Karpas-422 (cell line): ENCODE data around the gene ANTXR1. TPM values are rescaled to one million over a fixed set of nuclear protein-coding genes. Genes with fewer than 3 reads are reported as not detected.

Source experiments
- DNase-seq: peaks from one replicate; pipeline ENCODE4 v3.0.0-alpha.2; 2015
- H2AFZ ChIP-seq: fragments of 200-600 bp; sonication (generic); 2 replicates; pipeline ENCODE4 v1.6.1; 2014; ENCODE audit warnings: antibody characterized with exemption, low read length, mixed read lengths
- H3K27ac ChIP-seq: fragments of 200-600 bp; sonication (generic); 2 replicates; pipeline ENCODE4 v1.5.1; 2014; ENCODE audit warnings: mild to moderate bottlenecking, low read length, moderate library complexity
- H3K27me3 ChIP-seq: fragments of 200-600 bp; sonication (generic); 2 replicates; pipeline ENCODE4 v1.6.1; 2014; ENCODE audit warnings: low read length, mixed read lengths
- H3K36me3 ChIP-seq: fragments of 200-600 bp; sonication (generic); 2 replicates; pipeline ENCODE4 v1.6.1; 2014; ENCODE audit warnings: low read length, mixed read lengths; ENCODE audit not compliant: insufficient read depth
- H3K4me1 ChIP-seq: fragments of 200-600 bp; sonication (generic); 2 replicates; pipeline ENCODE4 v1.6.1; 2014; ENCODE audit warnings: mild to moderate bottlenecking, low read length, mixed read lengths
- H3K4me2 ChIP-seq: fragments of 200-600 bp; sonication (generic); 2 replicates; pipeline ENCODE4 v1.6.1; 2014; ENCODE audit warnings: low read length, low read depth, mild to moderate bottlenecking; ENCODE audit not compliant: poor library complexity, severe bottlenecking
- H3K4me3 ChIP-seq: fragments of 200-600 bp; sonication (generic); 2 replicates; pipeline ENCODE4 v1.5.1; 2014; ENCODE audit warnings: mild to moderate bottlenecking, antibody characterized with exemption, low read length, mixed read lengths
- H3K79me2 ChIP-seq: fragments of 200-600 bp; sonication (generic); 2 replicates; pipeline ENCODE4 v1.6.1; 2014; ENCODE audit warnings: mild to moderate bottlenecking, low read length, mixed read lengths
- H3K9ac ChIP-seq: fragments of 200-600 bp; sonication (generic); 2 replicates; pipeline ENCODE4 v1.6.0; 2014; ENCODE audit warnings: low read length
- H3K9me2 ChIP-seq: fragments of 200-600 bp; sonication (generic), shearing (Covaris generic); replicated peaks from 2 replicates; pipeline ENCODE4 v1.6.0; 2014; ENCODE audit warnings: mild to moderate bottlenecking, low read length, moderate library complexity; ENCODE audit not compliant: insufficient read depth
- H3K9me3 ChIP-seq: fragments of 300-700, 200-600 bp; sonication (generic); 2 replicates; pipeline ENCODE4 v1.6.1; 2014; ENCODE audit warnings: low read length, mixed read lengths
- H4K20me1 ChIP-seq: fragments of 200-600 bp; sonication (generic); 2 replicates; pipeline ENCODE4 v1.6.1; 2014; ENCODE audit warnings: mild to moderate bottlenecking, antibody characterized with exemption, low read length, low read depth; ENCODE audit not compliant: insufficient read depth
- total RNA-seq: library from RNA; depleted of rRNA; stranded (reverse); fragments of >200 nt; shearing (Covaris generic); gene quantifications from 2 replicates; pipeline ENCODE4 v1.2.3, GENCODE V29; 2014; ENCODE audit warnings: low replicate concordance

Gene ANTXR1
- total RNA-seq, 1 experiment from 2014 or later: not detected

GRCh38 chr2:69162057-69162456 is 149.1 kb downstream of the ANTXR1 start:
- Histone ChIP-seq H3K4me3 (no peak overlapping the region), H3K79me2 (no peaks in the 10 kb centered on the region), H3K36me3 (no peaks in the 10 kb centered on the region), H3K9me3 (no peaks in the 10 kb centered on the region), H3K27ac (no peak overlapping the region), H3K27me3 (no peaks in the 10 kb centered on the region), H4K20me1 (no peaks in the 10 kb centered on the region), H3K4me2 (no peak overlapping the region), H3K9me2 (no peaks in the 10 kb centered on the region), H3K4me1 (peaks cover 11% of the 10 kb centered on the region), H3K9ac (no peak overlapping the region), H2AFZ (no peak overlapping the region)
- DNase-seq: no peak

DNA sequence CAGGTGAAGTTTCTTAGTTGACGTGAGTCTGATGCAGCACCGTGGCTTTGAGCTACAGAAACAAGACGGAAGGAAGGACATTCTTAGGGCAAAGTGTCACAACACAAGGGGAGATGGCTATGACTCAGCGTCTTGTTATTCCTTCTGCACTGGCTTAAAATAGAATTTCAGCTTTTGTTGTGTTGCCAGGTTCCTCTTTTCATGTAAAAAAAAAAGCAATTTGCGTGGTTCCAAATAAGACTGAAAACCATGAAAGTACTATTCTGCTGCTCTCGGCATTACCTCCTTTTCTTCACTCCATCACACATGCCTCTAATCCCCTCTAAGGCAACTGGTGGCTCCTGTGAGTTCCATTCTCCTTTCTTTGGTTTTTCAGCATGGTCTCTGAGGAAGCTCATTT is 150.1 kb downstream of the ANTXR1 start:
- no peaks in the 10 kb centered on the region for H3K36me3 ChIP-seq
- no peak overlapping the region for H3K9ac ChIP-seq
- H3K9me2 ChIP-seq: no peaks in the 10 kb centered on the region
- no peak overlapping the region for H2AFZ ChIP-seq
- H3K4me2 ChIP-seq: no peak overlapping the region
- H4K20me1 ChIP-seq: no peaks in the 10 kb centered on the region
- no peaks in the 10 kb centered on the region for H3K27me3 ChIP-seq
- H3K4me1 ChIP-seq: peaks cover 11% of the 10 kb centered on the region
- H3K4me3 ChIP-seq: no peak overlapping the region
- peak; percentile 65 for DNase-seq
- no peak overlapping the region for H3K27ac ChIP-seq
- no peaks in the 10 kb centered on the region for H3K9me3 ChIP-seq
- H3K79me2 ChIP-seq: no peaks in the 10 kb centered on the region

DNA sequence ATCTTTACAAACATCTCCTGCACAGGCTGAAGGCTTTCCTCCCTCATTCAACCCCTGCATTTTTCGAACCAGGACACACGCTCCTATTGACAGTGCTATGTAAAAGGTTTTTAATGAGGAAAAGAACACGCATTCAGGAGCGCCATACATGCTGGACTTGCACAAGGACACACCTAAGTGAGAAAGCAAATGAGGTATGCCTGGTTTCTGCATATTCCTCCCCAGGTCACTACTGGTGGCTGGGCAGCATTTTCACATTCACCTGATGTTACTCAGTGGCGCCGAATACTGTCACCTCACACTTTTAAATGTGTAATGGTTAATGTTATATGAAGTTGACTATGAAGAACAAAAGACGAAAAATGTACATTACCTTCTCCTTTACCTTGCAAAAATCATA is 150.6 kb downstream of the ANTXR1 start:
- H2AFZ ChIP-seq: no peak overlapping the region
- no peaks in the 10 kb centered on the region for H3K27me3 ChIP-seq
- no peaks in the 10 kb centered on the region for H3K9me2 ChIP-seq
- H3K4me1 ChIP-seq: peaks cover 11% of the 10 kb centered on the region
- no peak for DNase-seq
- H3K79me2 ChIP-seq: no peaks in the 10 kb centered on the region
- no peaks in the 10 kb centered on the region for H3K36me3 ChIP-seq
- H3K9ac ChIP-seq: no peak overlapping the region
- no peaks in the 10 kb centered on the region for H4K20me1 ChIP-seq
- H3K27ac ChIP-seq: no peak overlapping the region
- no peaks in the 10 kb centered on the region for H3K9me3 ChIP-seq
- no peak overlapping the region for H3K4me3 ChIP-seq
- no peak overlapping the region for H3K4me2 ChIP-seq

DNA sequence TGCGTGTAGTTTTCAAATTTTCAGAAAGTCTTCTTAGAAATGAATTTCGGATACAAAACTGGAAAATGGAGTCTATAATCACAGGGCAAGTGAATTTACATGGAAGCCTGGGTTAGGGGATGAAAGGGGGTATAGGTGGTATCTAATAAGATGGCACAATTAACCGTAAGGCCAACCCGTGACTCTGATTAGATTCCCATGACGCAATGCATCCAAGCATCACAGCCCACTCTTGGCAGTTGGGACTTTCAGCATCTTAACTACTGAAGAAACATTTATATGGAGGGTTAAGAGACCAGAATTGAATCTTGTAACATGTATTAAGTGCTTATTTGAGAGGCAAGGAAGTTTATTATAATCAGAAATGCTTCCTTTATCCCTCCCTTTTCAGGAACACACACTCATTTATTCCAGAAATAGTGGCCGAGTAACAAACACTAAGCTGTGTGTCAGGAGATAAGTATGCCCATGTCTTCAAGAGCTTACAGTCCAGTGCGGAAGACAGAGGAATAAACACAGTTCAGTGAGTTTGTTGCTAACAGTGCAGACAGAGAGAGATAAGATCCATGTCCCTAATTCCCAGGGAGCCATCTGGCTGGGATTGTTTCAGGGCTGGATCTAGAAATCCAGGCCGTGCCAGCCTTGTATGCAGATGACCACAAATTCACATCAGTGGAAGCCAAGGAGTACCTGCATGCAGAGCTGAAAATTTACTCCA is 151.2 kb downstream of the ANTXR1 start:
- no peak for DNase-seq
- no peak overlapping the region for H3K4me3 ChIP-seq
- no peak overlapping the region for H3K9ac ChIP-seq
- H3K9me2 ChIP-seq: no peaks in the 10 kb centered on the region
- no peaks in the 10 kb centered on the region for H4K20me1 ChIP-seq
- H3K4me2 ChIP-seq: no peak overlapping the region
- H3K9me3 ChIP-seq: no peaks in the 10 kb centered on the region
- H3K27me3 ChIP-seq: no peaks in the 10 kb centered on the region
- H3K4me1 ChIP-seq: peaks cover 11% of the 10 kb centered on the region
- no peaks in the 10 kb centered on the region for H3K36me3 ChIP-seq
- H2AFZ ChIP-seq: no peak overlapping the region
- H3K79me2 ChIP-seq: no peaks in the 10 kb centered on the region
- H3K27ac ChIP-seq: no peak overlapping the region

GRCh38 chr2:69165091-69165880 is 152.3 kb downstream of the ANTXR1 start:
- no peak overlapping the region for H3K4me3 ChIP-seq
- no peaks in the 10 kb centered on the region for H3K9me3 ChIP-seq
- H3K9ac ChIP-seq: no peak overlapping the region
- peaks cover 20% of the 10 kb centered on the region for H3K4me1 ChIP-seq
- no peak overlapping the region for H3K27ac ChIP-seq
- no peaks in the 10 kb centered on the region for H3K9me2 ChIP-seq
- DNase-seq: no peak
- no peaks in the 10 kb centered on the region for H4K20me1 ChIP-seq
- H2AFZ ChIP-seq: no peak overlapping the region
- H3K27me3 ChIP-seq: no peaks in the 10 kb centered on the region
- no peaks in the 10 kb centered on the region for H3K36me3 ChIP-seq
- H3K4me2 ChIP-seq: no peak overlapping the region
- H3K79me2 ChIP-seq: no peaks in the 10 kb centered on the region

GRCh38 chr2:69166465-69166811 is 153.5 kb downstream of the ANTXR1 start:
- Histone ChIP-seq H3K27ac (no peak overlapping the region), H3K36me3 (no peaks in the 10 kb centered on the region), H3K9me2 (no peaks in the 10 kb centered on the region), H3K4me2 (no peak overlapping the region), H2AFZ (no peak overlapping the region), H3K4me1 (peaks cover 21% of the 10 kb centered on the region), H4K20me1 (no peaks in the 10 kb centered on the region), H3K4me3 (no peak overlapping the region), H3K9ac (no peak overlapping the region), H3K27me3 (no peaks in the 10 kb centered on the region), H3K79me2 (no peaks in the 10 kb centered on the region), H3K9me3 (no peaks in the 10 kb centered on the region)
- no peak for DNase-seq

DNA sequence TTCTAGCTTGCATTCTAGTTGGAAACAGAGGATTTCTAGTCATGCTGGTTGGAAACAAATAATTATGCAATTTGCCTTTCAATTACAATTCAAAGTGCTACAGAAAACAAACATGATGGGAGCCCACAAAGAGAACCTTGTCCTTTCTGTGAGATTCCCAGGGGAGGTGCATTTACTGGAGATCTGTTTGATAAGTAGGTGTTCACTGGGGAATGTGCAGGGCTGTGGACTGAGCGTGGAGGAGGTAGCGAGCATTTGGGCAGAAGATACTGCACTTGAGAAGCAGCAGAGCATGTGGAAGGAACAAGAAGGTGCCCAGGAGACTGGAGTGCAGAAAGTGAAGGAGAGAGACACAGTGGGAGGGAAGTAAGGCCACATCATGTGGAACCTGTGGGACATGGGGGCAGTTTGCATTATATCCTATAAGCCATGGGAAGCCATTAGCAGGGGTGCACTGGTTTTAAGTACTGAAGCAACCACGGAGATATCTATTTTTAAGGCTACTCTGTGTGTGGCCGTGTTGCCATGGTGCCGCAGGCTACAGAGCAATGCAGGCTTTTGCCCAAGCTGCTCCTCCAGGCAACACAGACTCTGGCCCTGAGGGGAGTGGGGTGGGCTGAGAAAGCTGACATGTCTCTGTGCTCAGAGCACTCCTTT is 154.0 kb downstream of the ANTXR1 start:
- H3K36me3 ChIP-seq: no peaks in the 10 kb centered on the region
- no peak overlapping the region for H3K9ac ChIP-seq
- H3K27ac ChIP-seq: no peak overlapping the region
- H3K79me2 ChIP-seq: no peaks in the 10 kb centered on the region
- H3K27me3 ChIP-seq: no peaks in the 10 kb centered on the region
- no peak overlapping the region for H3K4me2 ChIP-seq
- H2AFZ ChIP-seq: no peak overlapping the region
- no peaks in the 10 kb centered on the region for H4K20me1 ChIP-seq
- no peaks in the 10 kb centered on the region for H3K9me3 ChIP-seq
- no peaks in the 10 kb centered on the region for H3K9me2 ChIP-seq
- no peak for DNase-seq
- no peak overlapping the region for H3K4me3 ChIP-seq
- peaks cover 21% of the 10 kb centered on the region for H3K4me1 ChIP-seq

DNA sequence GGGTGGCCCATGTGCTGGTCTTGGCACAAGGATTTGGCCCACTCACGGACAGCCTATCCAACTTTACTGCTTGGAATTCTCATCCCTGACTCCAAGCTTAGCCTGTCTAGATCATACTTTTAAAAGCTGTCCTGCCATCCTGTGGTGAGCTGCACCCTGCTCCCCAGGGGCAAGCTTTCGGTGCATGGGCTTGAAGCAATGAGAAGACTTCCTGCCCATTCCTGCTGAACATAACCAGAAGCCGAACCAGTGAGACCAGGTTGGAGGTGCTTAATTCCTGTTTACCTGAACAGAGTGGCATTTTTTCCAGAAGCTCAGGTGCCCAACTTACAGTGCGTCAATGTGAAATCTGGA is 154.5 kb downstream of the ANTXR1 start:
- no peak for DNase-seq
- H3K27ac ChIP-seq: no peak overlapping the region

More for the DNA sequence above, 154.5 kb downstream of the ANTXR1 start:
- no peaks in the 10 kb centered on the region for H3K27me3 ChIP-seq
- no peaks in the 10 kb centered on the region for H4K20me1 ChIP-seq
- H3K9me2 ChIP-seq: no peaks in the 10 kb centered on the region
- no peak overlapping the region for H2AFZ ChIP-seq
- H3K79me2 ChIP-seq: no peaks in the 10 kb centered on the region
- no peaks in the 10 kb centered on the region for H3K36me3 ChIP-seq
- H3K4me2 ChIP-seq: no peak overlapping the region
- H3K4me3 ChIP-seq: no peak overlapping the region
- no peak overlapping the region for H3K9ac ChIP-seq
- H3K9me3 ChIP-seq: no peaks in the 10 kb centered on the region
- peaks cover 19% of the 10 kb centered on the region for H3K4me1 ChIP-seq
